ENCODE measurements around the gene ZZZ3. TPM values are rescaled to one million over a fixed set of nuclear protein-coding genes. Genes with fewer than 3 reads are reported as not detected.

Gene ZZZ3
- total RNA-seq = 10 to 100 TPM; 36.3 to 42.3 TPM
- polyA plus RNA-seq (ENCODE audit: insufficient read length in 6 of 6) = 10 to 100 TPM; 56.9 to 65.3 (median 60.2) TPM
- long read RNA-seq, donor 1, full-length matches to known transcripts = 6 of 6 reads
- long read RNA-seq, donor 1, partial matches to known transcripts = 0 of 6 reads
- long read RNA-seq, donor 1, other reads (novel, unspliced or antisense) = 0 of 6 reads
- long read RNA-seq, donor 2, full-length matches to known transcripts = 7 of 12 reads
- long read RNA-seq, donor 2, partial matches to known transcripts = 5 of 12 reads
- long read RNA-seq, donor 2, other reads (novel, unspliced or antisense) = 0 of 12 reads
- long read RNA-seq, donor 3, partial matches to known transcripts = 0 of 3 reads
- long read RNA-seq, donor 3, other reads (novel, unspliced or antisense) = 0 of 3 reads
- long read RNA-seq, donor 4, partial matches to known transcripts = 1 of 5 reads
- long read RNA-seq, donor 4, other reads (novel, unspliced or antisense) = 1 of 5 reads
- long read RNA-seq, donor 5, full-length matches to known transcripts = 4 of 15 reads
- long read RNA-seq, donor 5, partial matches to known transcripts = 6 of 15 reads
- long read RNA-seq, donor 5, other reads (novel, unspliced or antisense) = 5 of 15 reads
- long read RNA-seq, donor 6, partial matches to known transcripts = 0 of 1 reads
- long read RNA-seq, donor 6, other reads (novel, unspliced or antisense) = 0 of 1 reads
- long read RNA-seq, donor 7, full-length matches to known transcripts = 1 of 1 reads
- long read RNA-seq, donor 7, partial matches to known transcripts = 0 of 1 reads
- long read RNA-seq, donor 7, other reads (novel, unspliced or antisense) = 0 of 1 reads
- long read RNA-seq, donor 8, partial matches to known transcripts = 0 of 2 reads
- long read RNA-seq, donor 8, other reads (novel, unspliced or antisense) = 0 of 2 reads
- long read RNA-seq, donor 9 = 0 reads
- long read RNA-seq, donor 10, transcript AC118549.1-209 (5 exons, 587 nt) = major isoform, 5 of 5 reads
- long read RNA-seq, donor 10, partial matches to known transcripts = 0 of 5 reads
- long read RNA-seq, donor 10, other reads (novel, unspliced or antisense) = 0 of 5 reads
- long read RNA-seq, donor 11, transcript AC118549.1-209 (5 exons, 587 nt) = major isoform, 5 of 6 reads
- long read RNA-seq, donor 11, partial matches to known transcripts = 0 of 6 reads
- long read RNA-seq, donor 11, other reads (novel, unspliced or antisense) = 0 of 6 reads
- long read RNA-seq, donor 12, full-length matches to known transcripts = 4 of 4 reads
- long read RNA-seq, donor 12, partial matches to known transcripts = 0 of 4 reads
- long read RNA-seq, donor 12, other reads (novel, unspliced or antisense) = 0 of 4 reads

- ATAC-seq (peak; percentile 84), DNase-seq (peak; percentile 94 to 98 (median 96))
- H3K9me3 ChIP-seq = no peaks in the 10 kb centered on the region
- H3K27me3 ChIP-seq = no peaks in the 10 kb centered on the region
- H3K36me3 ChIP-seq = no peaks in the 10 kb centered on the region
- no peak for TF ChIP-seq CTCF (IDR thresholded peaks at IDR 0.05)
- H3K4me3 ChIP-seq = peak within 1 kb of the TSS; percentile 68 to 88
- H3K27ac ChIP-seq = peak within 1 kb of the TSS; percentile 95
- intact Hi-C loops (cut with DNase I) = no loop called here
- peaks cover 4 to 38% of the 10 kb centered on the region in 2 donors for H3K4me1 ChIP-seq
Measured at GRCh38 chr1:77682460-77683159, at the start of gene ZZZ3. Gene ZZZ3, minus strand, starts transcription at chr1:77682658. Its CDS starts 49,304 bp downstream, at chr1:77633354.

- TF ChIP-seq CTCF (IDR thresholded peaks at IDR 0.05) = no peak
- H3K4me3 ChIP-seq = no peak overlapping the region
- no peak overlapping the region for H3K27ac ChIP-seq
- DNase-seq (no peak), ATAC-seq (no peak)
- no peaks in the 10 kb centered on the region for H3K27me3 ChIP-seq
- no peaks in the 10 kb centered on the region for H3K9me3 ChIP-seq
- no peaks in the 10 kb centered on the region for H3K4me1 ChIP-seq
- H3K36me3 ChIP-seq = peaks cover 0 to 62% of the 10 kb centered on the region in 2 donors
- intact Hi-C loops (cut with DNase I) = no loop called here
Measured at GRCh38 chr1:77732090-77732489, 49.6 kb upstream of the ZZZ3 start.

GRCh38 chr1:77725706-77726105 is 43.2 kb upstream of the ZZZ3 start:
- no peak for ATAC-seq
- no peak for DNase-seq
- Histone ChIP-seq H3K27me3 (no peaks in the 10 kb centered on the region), H3K9me3 (no peaks in the 10 kb centered on the region), H3K36me3 (peaks cover 0 to 96% of the 10 kb centered on the region in 2 donors), H3K4me1 (no peaks in the 10 kb centered on the region), H3K27ac (no peak overlapping the region), H3K4me3 (no peak overlapping the region)
- TF ChIP-seq CTCF (IDR thresholded peaks at IDR 0.05) = no peak
- intact Hi-C loops (cut with DNase I) = no loop called here

GRCh38 chr1:77718181-77718580 is 35.7 kb upstream of the ZZZ3 start:
- Histone ChIP-seq H3K4me3 (no peak overlapping the region), H3K27me3 (no peaks in the 10 kb centered on the region), H3K9me3 (no peaks in the 10 kb centered on the region), H3K36me3 (peaks cover 3 to 99% of the 10 kb centered on the region in 2 donors), H3K4me1 (no peaks in the 10 kb centered on the region), H3K27ac (no peak overlapping the region)
- ATAC-seq (no peak), DNase-seq (no peak)
- no peak for TF ChIP-seq CTCF (IDR thresholded peaks at IDR 0.05)
- intact Hi-C loops (cut with DNase I) = no loop called here

Data from left lung (tissue), 14 donors.